HepG2 (cell line): Measurements from ENCODE around the gene NME1. TPM values are rescaled to one million over a fixed set of nuclear protein-coding genes. Genes with fewer than 3 reads are reported as not detected.

Experiments used
- KAT8 ChIP-seq: IDR thresholded peaks from 2 replicates; pipeline ENCODE4 v1.6.1; 2016; ENCODE audit warnings: missing genetic modification reagents, missing compliant biosample characterization
- PHF20 ChIP-seq: sonication (generic); formaldehyde crosslinking; IDR thresholded peaks from 2 replicates; pipeline ENCODE4 v1.5.0; 2020; ENCODE audit warnings: mild to moderate bottlenecking, missing genetic modification reagents
- POLR2AphosphoS2 ChIP-seq: IDR thresholded peaks from 2 replicates; pipeline ENCODE4 v1.6.1; 2011; ENCODE audit warnings: low read depth, low read length, improper control_type of control experiment
- RFX5 ChIP-seq: IDR thresholded peaks from 2 replicates; pipeline ENCODE4 v1.6.1; 2011; ENCODE audit warnings: low read depth, low read length, improper control_type of control experiment
- SIN3B ChIP-seq: fragments of 150-350 bp; IDR thresholded peaks from 2 replicates; pipeline ENCODE4 v1.6.1; 2014; ENCODE audit warnings: low read length
- SIX4 ChIP-seq: sonication (generic); formaldehyde crosslinking; IDR thresholded peaks from 2 replicates; pipeline ENCODE4 v1.4.0; 2020; ENCODE audit warnings: missing genetic modification reagents
- XRCC5 ChIP-seq: fragments of 200-400 bp; formaldehyde crosslinking; optimal IDR thresholded peaks from 2 replicates; pipeline ENCODE3; 2017; ENCODE audit warnings: mild to moderate bottlenecking, low read length
- ZNF264 ChIP-seq: sonication (generic); formaldehyde crosslinking; IDR thresholded peaks from 2 replicates; pipeline ENCODE4 v1.4.0; 2020; ENCODE audit warnings: missing genetic modification reagents
- ZNF441 ChIP-seq: sonication (generic); formaldehyde crosslinking; IDR thresholded peaks from 2 replicates; pipeline ENCODE4 v1.7.0; 2021; ENCODE audit warnings: missing genetic modification reagents, borderline replicate concordance
- polyA plus RNA-seq, 8 experiments: library from polyadenylated mRNA; depleted of rRNA in 3 of 8; stranded (reverse) in 7 of 8; unstranded in 1 of 8; fragments of >200 nt; fragmentation: Illumina TruSeq in 4 of 8; extraction: Trizol in 4 of 8; gene quantifications; 2 replicates each; pipeline versions ENCODE4 v1.2.1 to v1.2.3, GENCODE V29; 2011 to 2016; ENCODE audit warnings: low read depth in 4 of 8, missing spikeins in 1 of 8, mixed read lengths in 1 of 8; ENCODE audit not compliant: insufficient read depth in 1 of 8
- total RNA-seq, 5 experiments: library from RNA; depleted of rRNA; stranded (reverse); fragments of >200 nt; fragmentation: Illumina TruSeq; extraction: Trizol; gene quantifications; 2 replicates each; pipeline ENCODE4 v1.2.3, GENCODE V29; 2016; ENCODE audit warnings: low read depth in 1 of 5
- TF ChIP-seq, protein P1 (sequence below): conservative IDR thresholded peaks from 2 replicates; pipeline ENCODE4 v1.6.1; 2018; ENCODE audit warnings: missing genetic modification reagents
- TF ChIP-seq, protein P2 (sequence below): sonication (generic); formaldehyde crosslinking; IDR thresholded peaks from 2 replicates; pipeline ENCODE4 v1.4.0; 2020; ENCODE audit warnings: missing genetic modification reagents
- TF ChIP-seq, protein P3 (sequence below): sonication (generic); formaldehyde crosslinking; IDR thresholded peaks from 2 replicates; pipeline ENCODE4 v1.8.1; 2023; ENCODE audit warnings: mild to moderate bottlenecking, moderate library complexity, missing genetic modification reagents
- TF ChIP-seq, protein P4 (sequence below): sonication (generic); formaldehyde crosslinking; conservative IDR thresholded peaks from 2 replicates; pipeline ENCODE4 v1.4.0; 2020; ENCODE audit warnings: missing genetic modification reagents
- TF ChIP-seq, protein P5 (sequence below), 2 experiments: fragments of 450-650 bp in 1 of 2; sonication (generic) in 1 of 2; formaldehyde crosslinking; IDR thresholded peaks; 2 replicates each; pipeline versions ENCODE4 v1.5.0 to v1.8.0; 2020 to 2022; ENCODE audit warnings: mild to moderate bottlenecking in 1 of 2, missing genetic modification reagents in 1 of 2
- TF ChIP-seq, protein P6 (sequence below): IDR thresholded peaks from 2 replicates; pipeline ENCODE4 v1.4.0; 2020; ENCODE audit warnings: mild to moderate bottlenecking, missing genetic modification reagents

NME1 gene
- total and polyA plus RNA-seq, 2 of the 13 experiments (the other 11 are each of a cell fraction or from before 2014, with no cell fraction given), result 295 to 516 TPM

DNA sequence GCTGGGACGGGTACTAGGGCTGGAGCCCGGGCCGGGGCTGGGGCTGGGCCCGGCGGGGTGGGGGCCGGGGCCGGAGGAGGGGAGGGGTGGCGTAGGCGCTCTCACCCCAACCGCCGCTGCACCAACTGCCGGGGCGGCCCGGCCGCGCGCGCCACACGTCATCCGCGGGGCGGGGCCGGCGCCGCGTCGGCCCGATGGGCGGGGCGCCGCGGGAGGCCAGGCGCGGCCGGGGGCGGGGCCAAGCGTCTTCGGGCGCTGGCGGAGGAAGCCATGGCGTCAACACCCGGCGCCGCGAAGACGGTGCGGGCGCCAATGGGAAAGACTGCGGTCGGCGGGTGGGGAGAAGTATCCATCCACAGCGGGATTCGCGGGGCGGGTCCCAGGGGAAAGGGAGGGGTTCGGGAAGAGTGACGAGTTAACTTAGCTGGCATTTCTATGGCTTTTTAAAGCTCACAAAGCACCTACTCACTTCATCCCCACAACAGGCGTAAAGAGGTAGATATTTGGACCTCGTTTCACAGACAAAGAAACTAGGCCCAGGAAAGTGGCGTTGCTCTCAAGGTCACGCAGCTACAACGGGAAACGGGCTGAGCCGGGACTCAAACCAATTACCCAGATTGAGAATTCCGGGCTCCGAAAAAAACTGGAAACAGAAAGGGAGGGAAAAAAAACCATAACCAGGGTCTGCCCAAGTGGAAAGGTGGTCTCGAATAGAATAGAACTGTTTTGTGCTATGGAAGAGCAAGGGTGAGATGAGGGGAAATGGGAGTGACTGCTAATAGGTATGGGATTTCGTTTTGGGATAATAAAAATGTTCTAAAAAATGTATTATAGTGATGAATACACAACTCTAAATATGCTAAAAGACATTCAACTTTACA, 32.4 kb upstream of the NME1 start, which contains the start of gene SPAG9 (continued):
- TF ChIP-seq, protein P1, sequence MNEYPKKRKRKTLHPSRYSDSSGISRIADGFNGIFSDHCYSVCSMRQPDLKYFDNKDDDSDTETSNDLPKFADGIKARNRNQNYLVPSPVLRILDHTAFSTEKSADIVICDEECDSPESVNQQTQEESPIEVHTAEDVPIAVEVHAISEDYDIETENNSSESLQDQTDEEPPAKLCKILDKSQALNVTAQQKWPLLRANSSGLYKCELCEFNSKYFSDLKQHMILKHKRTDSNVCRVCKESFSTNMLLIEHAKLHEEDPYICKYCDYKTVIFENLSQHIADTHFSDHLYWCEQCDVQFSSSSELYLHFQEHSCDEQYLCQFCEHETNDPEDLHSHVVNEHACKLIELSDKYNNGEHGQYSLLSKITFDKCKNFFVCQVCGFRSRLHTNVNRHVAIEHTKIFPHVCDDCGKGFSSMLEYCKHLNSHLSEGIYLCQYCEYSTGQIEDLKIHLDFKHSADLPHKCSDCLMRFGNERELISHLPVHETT (CRISPR knock-in tag), result peak; percentile 36; the same call in 1 of the 2 replicates
- TF ChIP-seq POLR2AphosphoS2 (no peak), KAT8 (peak; percentile 83), RFX5 (peak; percentile 56; the same call in 1 of the 2 replicates), XRCC5 (peak; percentile 45), SIN3B (peak; percentile 22; the same call in 1 of the 2 replicates), ZNF441 (no peak), ZNF264 (CRISPR knock-in tag) (no peak), PHF20 (CRISPR knock-in tag) (peak; percentile 77), SIX4 (no peak)
- TF ChIP-seq, protein P2, sequence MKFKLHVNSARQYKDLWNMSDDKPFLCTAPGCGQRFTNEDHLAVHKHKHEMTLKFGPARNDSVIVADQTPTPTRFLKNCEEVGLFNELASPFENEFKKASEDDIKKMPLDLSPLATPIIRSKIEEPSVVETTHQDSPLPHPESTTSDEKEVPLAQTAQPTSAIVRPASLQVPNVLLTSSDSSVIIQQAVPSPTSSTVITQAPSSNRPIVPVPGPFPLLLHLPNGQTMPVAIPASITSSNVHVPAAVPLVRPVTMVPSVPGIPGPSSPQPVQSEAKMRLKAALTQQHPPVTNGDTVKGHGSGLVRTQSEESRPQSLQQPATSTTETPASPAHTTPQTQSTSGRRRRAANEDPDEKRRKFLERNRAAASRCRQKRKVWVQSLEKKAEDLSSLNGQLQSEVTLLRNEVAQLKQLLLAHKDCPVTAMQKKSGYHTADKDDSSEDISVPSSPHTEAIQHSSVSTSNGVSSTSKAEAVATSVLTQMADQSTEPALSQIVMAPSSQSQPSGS (CRISPR knock-in tag), result peak; percentile 48; the same call in 1 of the 2 replicates
- TF ChIP-seq, protein P3, sequence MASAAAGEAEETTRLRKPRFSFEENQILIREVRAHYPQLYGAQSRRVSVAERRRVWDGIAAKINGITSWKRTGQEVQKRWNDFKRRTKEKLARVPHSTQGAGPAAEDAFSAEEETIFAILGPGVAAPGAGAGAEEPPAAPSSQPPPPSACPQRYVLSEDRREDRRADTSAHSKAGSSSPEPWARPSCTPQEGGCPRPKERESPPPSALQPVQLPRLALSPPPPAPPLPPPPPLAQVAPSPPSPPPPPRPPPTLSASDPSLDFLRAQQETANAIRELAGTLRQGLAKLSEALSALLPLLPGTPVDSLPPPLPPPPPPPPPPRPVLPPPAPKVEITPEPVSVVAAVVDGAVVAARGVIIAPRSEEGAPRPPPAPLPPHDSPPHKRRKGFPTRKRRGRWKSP (CRISPR knock-in tag), result 0 out of 2 replicates have a peak, but pooled peaks have one; percentile 8
- TF ChIP-seq, protein P4, sequence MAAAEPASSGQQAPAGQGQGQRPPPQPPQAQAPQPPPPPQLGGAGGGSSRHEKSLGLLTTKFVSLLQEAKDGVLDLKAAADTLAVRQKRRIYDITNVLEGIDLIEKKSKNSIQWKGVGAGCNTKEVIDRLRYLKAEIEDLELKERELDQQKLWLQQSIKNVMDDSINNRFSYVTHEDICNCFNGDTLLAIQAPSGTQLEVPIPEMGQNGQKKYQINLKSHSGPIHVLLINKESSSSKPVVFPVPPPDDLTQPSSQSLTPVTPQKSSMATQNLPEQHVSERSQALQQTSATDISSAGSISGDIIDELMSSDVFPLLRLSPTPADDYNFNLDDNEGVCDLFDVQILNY (CRISPR knock-in tag), result peak; percentile 70; the same call in 1 of the 2 replicates
- TF ChIP-seq, protein P5, sequence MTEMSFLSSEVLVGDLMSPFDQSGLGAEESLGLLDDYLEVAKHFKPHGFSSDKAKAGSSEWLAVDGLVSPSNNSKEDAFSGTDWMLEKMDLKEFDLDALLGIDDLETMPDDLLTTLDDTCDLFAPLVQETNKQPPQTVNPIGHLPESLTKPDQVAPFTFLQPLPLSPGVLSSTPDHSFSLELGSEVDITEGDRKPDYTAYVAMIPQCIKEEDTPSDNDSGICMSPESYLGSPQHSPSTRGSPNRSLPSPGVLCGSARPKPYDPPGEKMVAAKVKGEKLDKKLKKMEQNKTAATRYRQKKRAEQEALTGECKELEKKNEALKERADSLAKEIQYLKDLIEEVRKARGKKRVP (CRISPR knock-in tag; IDR thresholded peaks at IDR 0.05), result peak in 1 of 2 experiments; percentile 42; a peak in 1 of 4 replicates
- TF ChIP-seq, protein P6, sequence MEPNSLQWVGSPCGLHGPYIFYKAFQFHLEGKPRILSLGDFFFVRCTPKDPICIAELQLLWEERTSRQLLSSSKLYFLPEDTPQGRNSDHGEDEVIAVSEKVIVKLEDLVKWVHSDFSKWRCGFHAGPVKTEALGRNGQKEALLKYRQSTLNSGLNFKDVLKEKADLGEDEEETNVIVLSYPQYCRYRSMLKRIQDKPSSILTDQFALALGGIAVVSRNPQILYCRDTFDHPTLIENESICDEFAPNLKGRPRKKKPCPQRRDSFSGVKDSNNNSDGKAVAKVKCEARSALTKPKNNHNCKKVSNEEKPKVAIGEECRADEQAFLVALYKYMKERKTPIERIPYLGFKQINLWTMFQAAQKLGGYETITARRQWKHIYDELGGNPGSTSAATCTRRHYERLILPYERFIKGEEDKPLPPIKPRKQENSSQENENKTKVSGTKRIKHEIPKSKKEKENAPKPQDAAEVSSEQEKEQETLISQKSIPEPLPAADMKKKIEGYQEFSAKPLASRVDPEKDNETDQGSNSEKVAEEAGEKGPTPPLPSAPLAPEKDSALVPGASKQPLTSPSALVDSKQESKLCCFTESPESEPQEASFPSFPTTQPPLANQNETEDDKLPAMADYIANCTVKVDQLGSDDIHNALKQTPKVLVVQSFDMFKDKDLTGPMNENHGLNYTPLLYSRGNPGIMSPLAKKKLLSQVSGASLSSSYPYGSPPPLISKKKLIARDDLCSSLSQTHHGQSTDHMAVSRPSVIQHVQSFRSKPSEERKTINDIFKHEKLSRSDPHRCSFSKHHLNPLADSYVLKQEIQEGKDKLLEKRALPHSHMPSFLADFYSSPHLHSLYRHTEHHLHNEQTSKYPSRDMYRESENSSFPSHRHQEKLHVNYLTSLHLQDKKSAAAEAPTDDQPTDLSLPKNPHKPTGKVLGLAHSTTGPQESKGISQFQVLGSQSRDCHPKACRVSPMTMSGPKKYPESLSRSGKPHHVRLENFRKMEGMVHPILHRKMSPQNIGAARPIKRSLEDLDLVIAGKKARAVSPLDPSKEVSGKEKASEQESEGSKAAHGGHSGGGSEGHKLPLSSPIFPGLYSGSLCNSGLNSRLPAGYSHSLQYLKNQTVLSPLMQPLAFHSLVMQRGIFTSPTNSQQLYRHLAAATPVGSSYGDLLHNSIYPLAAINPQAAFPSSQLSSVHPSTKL (CRISPR knock-in tag), result peak; percentile 66
